Left lung (tissue), 10 donors: ENCODE results near the gene ANKRD33B. TPM values are rescaled to one million over a fixed set of nuclear protein-coding genes. Genes with fewer than 3 reads are reported as not detected.
A peak's percentile ranks its signal among the peaks of the same experiment; 100 is the strongest.

Source experiments
- ATAC-seq: fragments of 200-7000 bp; cut with Tn5 transposase; one replicate; pipeline ENCODE4 v1.9.1; 2020; ENCODE audit warnings: moderate library complexity
- DNase-seq, 4 donors: peaks; one replicate each; pipeline ENCODE4 v3.0.0-alpha.2; 2013 to 2020
- H3K27ac ChIP-seq, 2 donors: fragments of 200-600 bp; sonication (generic) in 1 of 2; one replicate each; pipeline versions ENCODE4 v1.5.0 to v1.8.0; 2020 to 2021
- H3K27me3 ChIP-seq, 2 donors: fragments of 200-600 bp; sonication (generic) in 1 of 2; one replicate each; pipeline versions ENCODE4 v1.5.0 to v1.8.0; 2020 to 2021
- H3K36me3 ChIP-seq, 2 donors: fragments of 200-600 bp; sonication (generic) in 1 of 2; one replicate each; pipeline versions ENCODE4 v1.5.0 to v1.8.0; 2020 to 2021
- H3K4me1 ChIP-seq, 2 donors: fragments of 200-600 bp; one replicate each; pipeline ENCODE4 v1.8.0; 2021
- H3K4me3 ChIP-seq, 2 donors: fragments of 200-600 bp; sonication (generic) in 1 of 2; one replicate each; pipeline versions ENCODE4 v1.5.0 to v1.8.0; 2020 to 2021; ENCODE audit warnings: mild to moderate bottlenecking in 1 of 2
- H3K9me3 ChIP-seq, 2 donors: fragments of 200-600 bp; sonication (generic) in 1 of 2; one replicate each; pipeline versions ENCODE4 v1.5.0 to v1.8.0; 2020 to 2021
- CTCF ChIP-seq, 2 donors: fragments of 200-600 bp; sonication (generic) in 1 of 2; IDR thresholded peaks; one replicate each; pipeline versions ENCODE4 v1.5.0 to v1.8.0; 2021; ENCODE audit warnings: antibody characterized with exemption in 2 of 2
- intact Hi-C, 2 donors: fragments of 100-400 bp; cut with DNase I; formaldehyde crosslinking; loops; one replicate each; pipeline versions ENCODE4 v1.11.2 to v1.14.2; 2022
- polyA plus RNA-seq, 6 donors: library from polyadenylated mRNA; unstranded; fragments of 120-200 nt; gene quantifications; one replicate each; pipeline ENCODE4 v1.2.1, GENCODE V29; 2013; ENCODE audit not compliant: insufficient read length in 6 of 6
- total RNA-seq, 2 donors: library from RNA; stranded (reverse); fragmentation: NEBNext Ultra II Directional; extraction: Animal tissue kit (Norgen Biotek cat#: 25700); gene quantifications; one replicate each; pipeline ENCODE4 v1.2.1, GENCODE V29; 2021
- donor health status: DM: no; HTN: yes; CAD: no.
- donor health status: DM: no; HTN: no; CAD: no.

Gene ANKRD33B
- total and polyA plus RNA-seq, 8 donors = 0.53 to 6.3 (median 0.69) TPM

- H3K4me1 ChIP-seq = no peaks in the 10 kb centered on the region
- no peak overlapping the region for H3K27ac ChIP-seq
- intact Hi-C loops = no loop called here
- H3K4me3 ChIP-seq = no peak overlapping the region
- peaks cover 0 to 57% of the 10 kb centered on the region in 2 donors for H3K36me3 ChIP-seq
- H3K9me3 ChIP-seq = peaks cover 0 to 3% of the 10 kb centered on the region in 2 donors
- no peaks in the 10 kb centered on the region for H3K27me3 ChIP-seq
- ATAC-seq (no peak), DNase-seq (peak in 1 of 4 donors; percentile 28)
- TF ChIP-seq CTCF (IDR thresholded peaks at IDR 0.05) = no peak
These were observed 113.7 kb downstream of the ANKRD33B start for GRCh38 chr5:10677533-10677932.

GRCh38 chr5:10678244-10678643 is 114.4 kb downstream of the ANKRD33B start:
- intact Hi-C loops = no loop called here
- H3K4me1 ChIP-seq = no peaks in the 10 kb centered on the region
- TF ChIP-seq CTCF (IDR thresholded peaks at IDR 0.05) = no peak
- no peaks in the 10 kb centered on the region for H3K27me3 ChIP-seq
- no peak for ATAC-seq
- no peak overlapping the region for H3K4me3 ChIP-seq
- no peak overlapping the region for H3K27ac ChIP-seq
- DNase-seq = no peak
- peaks cover 0 to 3% of the 10 kb centered on the region in 2 donors for H3K9me3 ChIP-seq
- peaks cover 0 to 64% of the 10 kb centered on the region in 2 donors for H3K36me3 ChIP-seq

DNA sequence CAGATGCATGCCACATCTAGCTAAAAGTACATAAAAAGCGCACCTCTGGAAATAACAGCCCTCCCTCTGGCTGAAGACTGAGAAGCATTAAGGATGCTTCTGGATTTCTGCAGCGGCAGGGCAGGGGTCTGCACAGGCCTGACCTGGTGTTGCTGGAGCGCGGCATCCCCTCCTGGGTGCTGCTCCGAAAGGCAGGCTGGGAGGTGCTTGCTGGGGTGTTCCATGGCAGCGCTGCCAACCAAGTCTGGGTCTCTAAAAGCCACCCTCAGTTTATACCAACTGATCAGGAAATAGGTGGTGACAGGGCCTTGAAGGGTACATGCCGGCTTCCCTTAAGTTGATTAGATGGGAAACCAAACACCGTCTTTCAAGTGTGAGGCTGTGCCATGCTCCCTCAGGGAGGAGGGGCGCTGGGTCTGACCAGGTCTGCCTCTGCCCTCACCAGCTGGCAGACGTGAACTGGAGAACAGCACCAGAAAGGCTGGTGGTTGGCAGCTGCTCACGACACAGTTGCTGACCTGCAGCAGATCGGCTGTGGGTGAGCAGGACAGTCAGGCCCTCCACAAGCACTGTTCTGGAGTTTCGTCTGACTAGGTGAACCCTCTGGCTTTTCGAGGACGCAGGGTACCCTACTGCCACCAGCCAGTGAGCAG is 115.6 kb downstream of the ANKRD33B start:
- DNase-seq (peak in 1 of 4 donors; percentile 22), ATAC-seq (no peak)
- no peaks in the 10 kb centered on the region for H3K4me1 ChIP-seq
- TF ChIP-seq CTCF (IDR thresholded peaks at IDR 0.05) = no peak
- peaks cover 0 to 70% of the 10 kb centered on the region in 2 donors for H3K36me3 ChIP-seq
- intact Hi-C loops = no loop called here
- H3K27me3 ChIP-seq = no peaks in the 10 kb centered on the region
- no peak overlapping the region for H3K27ac ChIP-seq
- H3K9me3 ChIP-seq = peaks cover 0 to 3% of the 10 kb centered on the region in 2 donors
- H3K4me3 ChIP-seq = no peak overlapping the region

DNA sequence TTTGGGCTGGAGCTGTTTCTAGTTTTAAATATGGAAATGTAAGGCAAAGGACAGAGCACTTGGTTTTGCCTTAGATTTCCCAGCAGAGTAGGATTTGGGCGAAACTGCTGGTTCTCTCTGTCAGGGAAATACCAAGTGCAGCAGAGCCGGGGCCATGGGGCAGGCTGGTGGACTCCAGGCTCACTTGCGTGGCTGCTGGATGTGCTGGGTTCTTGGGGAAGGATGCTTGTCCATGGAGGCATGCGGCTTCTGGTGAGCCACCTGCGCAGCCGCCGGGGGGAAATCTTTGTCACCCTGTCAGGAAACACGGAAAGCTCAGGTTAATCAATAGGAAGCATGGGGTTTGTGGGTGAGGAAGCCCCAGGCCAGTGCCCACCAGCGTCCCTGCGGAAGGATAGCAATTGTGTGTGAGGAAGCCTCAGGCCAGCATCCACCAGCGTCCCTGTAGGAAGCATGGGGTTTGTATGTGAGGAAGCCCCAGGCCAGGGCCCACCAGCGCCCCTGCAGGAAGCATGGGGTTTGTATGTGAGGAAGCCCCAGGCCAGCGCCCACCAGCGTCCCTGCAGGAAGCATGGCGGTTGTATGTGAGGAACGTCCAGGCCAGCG is 117.1 kb downstream of the ANKRD33B start:
- ATAC-seq (no peak), DNase-seq (no peak)
- no peak for TF ChIP-seq CTCF (IDR thresholded peaks at IDR 0.05)
- Histone ChIP-seq H3K27me3 (no peaks in the 10 kb centered on the region), H3K36me3 (peaks cover 0 to 74% of the 10 kb centered on the region in 2 donors), H3K4me1 (no peaks in the 10 kb centered on the region), H3K27ac (no peak overlapping the region), H3K4me3 (no peak overlapping the region), H3K9me3 (peaks cover 0 to 3% of the 10 kb centered on the region in 2 donors)
- intact Hi-C loops = no loop called here
